Heart right ventricle (tissue), 16 donors: Measurements from ENCODE around the gene KRTAP2-1. TPM values are rescaled to one million over a fixed set of nuclear protein-coding genes. Genes with fewer than 3 reads are reported as not detected.
"Not testable (repeated sequence)": the region's sequence is repeated elsewhere in the genome, so short reads cannot be mapped to it uniquely, and the experiment has no call there.

Experiments used
- ATAC-seq, 8 donors: fragments of 200-7000 bp; cut with Tn5 transposase; one replicate each; pipeline ENCODE4 v1.9.1; 2020; ENCODE audit warnings: mild to moderate bottlenecking in 8 of 8, moderate library complexity in 8 of 8, moderate number of reproducible peaks in 1 of 8
- DNase-seq, 2 donors: peaks; one replicate each; pipeline ENCODE4 v3.0.0-alpha.2; 2020
- H3K27ac ChIP-seq, 10 donors: fragments of 200-600 bp; sonication (generic) in 2 of 10; one replicate each; pipeline versions ENCODE4 v1.5.0 to v1.8.0; 2020 to 2022; ENCODE audit warnings: mild to moderate bottlenecking in 3 of 10
- H3K27me3 ChIP-seq, 7 donors: fragments of 200-600 bp; one replicate each; pipeline ENCODE4 v1.8.0; 2021 to 2022; ENCODE audit warnings: mild to moderate bottlenecking in 2 of 7
- H3K36me3 ChIP-seq, 9 donors: fragments of 200-600 bp; sonication (generic) in 1 of 9; one replicate each; pipeline versions ENCODE4 v1.5.0 to v1.8.0; 2020 to 2022; ENCODE audit warnings: mild to moderate bottlenecking in 2 of 9
- H3K4me1 ChIP-seq, 9 donors: fragments of 200-600 bp; sonication (generic) in 1 of 9; one replicate each; pipeline versions ENCODE4 v1.5.0 to v1.8.0; 2020 to 2022; ENCODE audit warnings: mild to moderate bottlenecking in 4 of 9
- H3K4me3 ChIP-seq, 10 donors: fragments of 200-600 bp; sonication (generic) in 2 of 10; one replicate each; pipeline versions ENCODE4 v1.5.0 to v1.8.0; 2020 to 2022; ENCODE audit warnings: mild to moderate bottlenecking in 7 of 10, moderate library complexity in 2 of 10
- H3K9me3 ChIP-seq, 11 donors: fragments of 200-600 bp in 10 of 11; sonication (generic) in 2 of 11; one replicate each; pipeline versions ENCODE4 v1.5.0 to v1.8.0; 2013 to 2022; ENCODE audit warnings: mild to moderate bottlenecking in 2 of 11, control low read depth in 1 of 11, moderate library complexity in 1 of 11
- CTCF ChIP-seq, 9 donors: fragments of 200-600 bp; sonication (generic) in 2 of 9; IDR thresholded peaks; one replicate each; pipeline versions ENCODE4 v1.5.0 to v1.8.0; 2021 to 2022; ENCODE audit warnings: antibody characterized with exemption in 9 of 9, mild to moderate bottlenecking in 5 of 9, moderate library complexity in 1 of 9
- WGBS, 2 donors: extraction: QIAGEN DNeasy Blood & Tissue Kit; methylation state at CpG; one replicate each; pipeline ENCODE4 v1.1.7; 2013; ENCODE audit warnings: inconsistent platforms in 1 of 2; 5-methylcytosine and 5-hydroxymethylcytosine counted together
- intact Hi-C, 10 donors: fragments of 100-400 bp; cut with DNase I; formaldehyde crosslinking; loops; one replicate each; pipeline versions ENCODE4 v1.11.1 to v1.14.2; 2022
- polyA plus RNA-seq, 2 donors: library from polyadenylated mRNA; stranded (reverse); fragments of 200-250 nt; gene quantifications; one replicate each; pipeline ENCODE4 v1.2.3, GENCODE V29; 2013
- total RNA-seq, 10 donors: library from RNA; stranded (reverse); fragmentation: NEBNext Ultra II Directional in 3 of 10; extraction: Animal tissue kit (Norgen Biotek cat#: 25700) in 3 of 10; gene quantifications; one replicate each; pipeline versions ENCODE4 v1.2.1 to v1.2.4, GENCODE V29; 2021 to 2023
- donor health status: Arrhythmogenic right ventricular cardiomyopathy.
- donor health status: ischemic (EF 13 %, LVEDD 7.1; RV severe dilation, severe dysfunction).
- donor health status: healthy with polysubstance abuse.
- donor health status: DM: no; HTN: yes; CAD: no.
- donor health status: DM: no; HTN: no; CAD: no.
- donor health status: ischemic (EF 25% LVEDD 6.9; RV normal size, moderate dysfunction).
- donor health status: ischemic (EF 25% LVEDD 5.7; RV mildly dilated, moderate dysfunction).
- donor health status: healthy.
- donor health status: DM: yes; HTN: yes; CAD: no.
- donor health status: Ischemic cardiomyopathy.
- donor health status: ischemic (EF 35%, LVEDD 5.7; RV mildly dilated, moderate dysfunction).
- donor health status: nonischemic (EF 11% LVEDD 7.7; RV severe dilation, severe dysfunction).
- donor health status: DM: yes; HTN: yes; CAD: no.
- donor health status: PGD.
- donor health status: ischemic (EF 29% LVEDD 5.4; RV normal size, mild dysfunction).
- donor health status: nonischemic (EF 23%, LVEDD 6.1; RV moderate dilation, normal function).

The KRTAP2-1 gene
- total and polyA plus RNA-seq, 12 donors = not detected

GRCh38 chr17:41049110-41049509 lies 2.0 kb upstream of the KRTAP2-1 start:
- no peak for TF ChIP-seq CTCF (IDR thresholded peaks at IDR 0.05)
- Histone ChIP-seq H3K9me3 (peaks cover 0 to 12% (median 0%) of the 10 kb centered on the region in 11 donors), H3K4me3 (no peak overlapping the region), H3K27ac (no peak overlapping the region), H3K27me3 (peaks cover 0 to 51% (median 29%) of the 10 kb centered on the region in 7 donors), H3K4me1 (no peaks in the 10 kb centered on the region), H3K36me3 (no peaks in the 10 kb centered on the region)
- no peak for ATAC-seq
- no peak for DNase-seq
- intact Hi-C loops = no loop called here
- WGBS, 2 donors = 42 to 65% methylated on average over 2 of the region's 2 CpGs

GRCh38 chr17:41048441-41048840 lies 1.3 kb upstream of the KRTAP2-1 start:
- H3K27ac ChIP-seq = no peak overlapping the region
- H3K4me1 ChIP-seq = no peaks in the 10 kb centered on the region
- WGBS, 2 donors = 70 to 72% methylated on average over 7 of the region's 7 CpGs
- no peak for TF ChIP-seq CTCF (IDR thresholded peaks at IDR 0.05)
- ATAC-seq (no peak), DNase-seq (no peak)
- H3K9me3 ChIP-seq = peaks cover 0 to 8% (median 0%) of the 10 kb centered on the region in 11 donors
- no peaks in the 10 kb centered on the region for H3K36me3 ChIP-seq
- intact Hi-C loops = no loop called here
- peaks cover 0 to 49% (median 29%) of the 10 kb centered on the region in 7 donors for H3K27me3 ChIP-seq
- no peak overlapping the region for H3K4me3 ChIP-seq

- H3K9me3 ChIP-seq = peaks cover 0 to 11% (median 0%) of the 10 kb centered on the region in 11 donors
- no peak overlapping the region for H3K4me3 ChIP-seq
- no peak for TF ChIP-seq CTCF (IDR thresholded peaks at IDR 0.05)
- intact Hi-C loops = no loop called here
- H3K4me1 ChIP-seq = no peaks in the 10 kb centered on the region
- H3K36me3 ChIP-seq = no peaks in the 10 kb centered on the region
- H3K27me3 ChIP-seq = peaks cover 0 to 22% (median 15%) of the 10 kb centered on the region in 7 donors
- WGBS, 2 donors = 98 to 100% methylated on average over 1 of the region's 1 CpG
- ATAC-seq = no peak
- no peak for DNase-seq
- H3K27ac ChIP-seq = no peak overlapping the region
Observed at GRCh38 chr17:41042953-41043352, 4.2 kb downstream of the KRTAP2-1 start.

GRCh38 chr17:41040783-41041571 lies 6.1 kb downstream of the KRTAP2-1 start, which contains the start of gene KRTAP1-1:
TSS of gene KRTAP1-1 (minus strand) at chr17:41041450. CDS start at chr17:41041397, 53 bp downstream.
- H3K27ac ChIP-seq, H3K4me1 ChIP-seq, H3K36me3 ChIP-seq, H3K4me3 ChIP-seq, intact Hi-C loops: not testable (repeated sequence)
- Histone ChIP-seq H3K9me3 (peaks cover 0 to 11% (median 0%) of the 10 kb centered on the region in 11 donors), H3K27me3 (peaks cover 0 to 15% (median 6%) of the 10 kb centered on the region in 7 donors)
- 69 to 77% methylated on average over 13 to 14 of the region's 14 CpGs for WGBS, 2 donors
- DNase-seq = peak in 1 of 2 donors; percentile 4
- peak in 1 of 8 donors; percentile 34 for ATAC-seq

GRCh38 chr17:41037853-41038350 lies 9.2 kb downstream of the KRTAP2-1 start:
- Histone ChIP-seq H3K9me3 (peaks cover 0 to 3% (median 0%) of the 10 kb centered on the region in 11 donors), H3K27ac (no peak overlapping the region), H3K4me1 (no peaks in the 10 kb centered on the region), H3K36me3 (no peaks in the 10 kb centered on the region), H3K4me3 (no peak overlapping the region), H3K27me3 (peaks cover 0 to 13% (median 6%) of the 10 kb centered on the region in 7 donors)
- ATAC-seq (no peak), DNase-seq (no peak)
- no peak for TF ChIP-seq CTCF (IDR thresholded peaks at IDR 0.05)
- 82 to 83% methylated on average over 2 of the region's 2 CpGs for WGBS, 2 donors
- intact Hi-C loops = no loop called here

- peaks cover 0 to 22% (median 14%) of the 10 kb centered on the region in 7 donors for H3K27me3 ChIP-seq
- DNase-seq, H3K4me3 ChIP-seq, H3K36me3 ChIP-seq, H3K4me1 ChIP-seq, H3K9me3 ChIP-seq, intact Hi-C loops, H3K27ac ChIP-seq: not testable (repeated sequence)
- WGBS, 2 donors = 88 to 90% methylated on average over 10 of the region's 10 CpGs
- ATAC-seq = peak in 1 of 8 donors; percentile 27
Observed at GRCh38 chr17:41034346-41034935, 12.7 kb downstream of the KRTAP2-1 start, which contains the start of gene KRTAP1-3. TSS of gene KRTAP1-3 (minus strand) at chr17:41034874. CDS start at chr17:41034821, 53 bp downstream.
